Vein endothelial cell (primary cell): ENCODE results near the gene PAM. TPM values are rescaled to one million over a fixed set of nuclear protein-coding genes. Genes with fewer than 3 reads are reported as not detected.

Experiments
- total RNA-seq: library from RNA; depleted of rRNA; stranded (reverse); fragments of >200 nt; gene quantifications from 2 replicates; pipeline ENCODE4 v1.2.3, GENCODE V29; 2012

PAM gene
- 157 and 218 TPM in 2 replicates for total RNA-seq

GRCh38 chr5:102754767-102755431 lies at the start of gene PAM:
PAM (plus strand) TSS chr5:102755305; CDS start chr5:102866196, 110,891 bp downstream.

